MG63 (cell line): Measurements from ENCODE around the gene ITGA3. TPM values are rescaled to one million over a fixed set of nuclear protein-coding genes. Genes with fewer than 3 reads are reported as not detected.
A peak's percentile ranks its signal among the peaks of the same experiment; 100 is the strongest.

Experiments
- DNase-seq: peaks from one replicate; pipeline ENCODE4 v3.0.0-alpha.2; 2020
- H3K27me3 ChIP-seq: fragments of 250-450 bp; sonication (Bioruptor Pico); 2 replicates; pipeline ENCODE4 v1.5.1; 2020; ENCODE audit warnings: mild to moderate bottlenecking, moderate library complexity
- H3K36me3 ChIP-seq: fragments of 250-450 bp; sonication (Bioruptor Pico); 2 replicates; pipeline ENCODE4 v1.5.1; 2020; ENCODE audit warnings: mild to moderate bottlenecking, moderate library complexity
- H3K4me3 ChIP-seq: fragments of 250-450 bp; sonication (Bioruptor Pico); 2 replicates; pipeline ENCODE4 v1.5.1; 2020; ENCODE audit warnings: mild to moderate bottlenecking, moderate library complexity
- H3K9me3 ChIP-seq: fragments of 250-450 bp; sonication (Bioruptor Pico); 2 replicates; pipeline ENCODE4 v1.5.1; 2020; ENCODE audit warnings: mild to moderate bottlenecking, moderate library complexity
- total RNA-seq: library from RNA; depleted of rRNA; stranded (reverse); fragments of >200 nt; shearing (Covaris generic); gene quantifications from 2 replicates; pipeline ENCODE4 v1.2.3, GENCODE V29; 2014; ENCODE audit warnings: low replicate concordance

Gene ITGA3
- total RNA-seq, 1 experiment from 2014 or later: 248 TPM

DNA sequence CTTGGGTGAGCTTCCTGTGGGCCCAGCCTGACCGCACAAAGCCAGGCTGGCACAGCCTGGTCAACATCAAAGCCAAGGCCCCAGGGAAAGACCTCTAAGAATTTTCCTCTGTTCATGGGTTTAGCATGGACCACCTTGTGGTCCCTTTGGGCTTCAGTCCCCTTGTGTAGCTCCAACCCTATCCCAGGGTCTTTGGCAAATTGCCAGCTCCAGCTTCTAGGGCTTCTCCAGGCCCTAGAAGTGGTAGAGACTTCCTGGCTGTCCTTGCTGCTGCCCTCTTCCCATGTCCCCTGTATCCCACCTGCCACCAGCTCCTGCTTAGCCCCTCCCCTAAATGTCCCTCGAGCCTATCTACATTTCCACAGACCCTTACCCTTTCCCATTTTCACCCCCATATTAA lies 9.7 kb upstream of the ITGA3 start:
- no peak overlapping the region for H3K4me3 ChIP-seq
- no peaks in the 10 kb centered on the region; the same call in 1 of the 2 replicates for H3K9me3 ChIP-seq
- H3K36me3 ChIP-seq: no peaks in the 10 kb centered on the region
- H3K27me3 ChIP-seq: no peaks in the 10 kb centered on the region
- DNase-seq: no peak

DNA sequence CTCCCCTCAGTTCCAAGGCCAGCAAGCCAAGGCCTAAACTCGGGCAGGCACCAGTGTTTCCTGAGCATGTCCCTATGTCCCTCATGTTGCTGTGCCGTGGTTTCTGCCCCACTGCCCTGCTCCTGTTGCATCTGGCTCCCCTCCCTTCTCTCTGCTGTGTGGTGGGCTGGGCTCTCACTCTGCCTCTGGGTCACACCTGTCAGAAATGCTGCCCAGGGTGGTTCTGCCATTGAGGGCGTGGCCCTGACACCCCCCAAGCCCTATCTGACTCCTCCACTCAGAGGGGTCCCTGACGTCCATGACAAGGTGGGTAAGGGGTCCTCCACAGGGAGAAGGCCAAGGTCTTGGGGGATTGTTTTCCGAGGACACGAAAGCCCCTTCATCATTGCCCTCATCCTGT lies 9.2 kb upstream of the ITGA3 start:
- DNase-seq: no peak
- H3K4me3 ChIP-seq: no peak overlapping the region
- H3K9me3 ChIP-seq: no peaks in the 10 kb centered on the region; the same call in 1 of the 2 replicates
- H3K27me3 ChIP-seq: no peaks in the 10 kb centered on the region
- H3K36me3 ChIP-seq: no peaks in the 10 kb centered on the region

DNA sequence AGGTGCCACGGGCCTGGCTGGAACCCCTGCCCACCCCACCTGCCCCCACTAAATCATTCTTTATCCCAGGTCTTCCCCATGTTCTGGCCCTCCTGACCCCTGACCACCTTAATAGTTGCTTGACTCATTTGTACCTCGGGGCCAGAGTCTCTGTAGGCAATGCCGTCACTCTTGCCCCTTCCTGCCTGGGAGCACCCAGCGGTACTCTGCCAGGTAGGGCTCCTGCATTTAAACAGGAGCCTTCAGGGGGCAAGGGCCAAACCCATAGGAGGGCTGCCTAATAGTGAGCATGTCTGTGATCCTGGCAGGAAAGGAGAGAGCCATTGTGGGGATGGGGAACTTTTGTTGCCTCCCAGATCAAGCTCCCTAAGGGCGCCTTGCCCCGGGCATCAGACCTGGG lies 8.8 kb upstream of the ITGA3 start:
- Histone ChIP-seq H3K9me3 (no peaks in the 10 kb centered on the region; the same call in 1 of the 2 replicates), H3K36me3 (no peaks in the 10 kb centered on the region), H3K27me3 (no peaks in the 10 kb centered on the region), H3K4me3 (no peak overlapping the region)
- no peak for DNase-seq

DNA sequence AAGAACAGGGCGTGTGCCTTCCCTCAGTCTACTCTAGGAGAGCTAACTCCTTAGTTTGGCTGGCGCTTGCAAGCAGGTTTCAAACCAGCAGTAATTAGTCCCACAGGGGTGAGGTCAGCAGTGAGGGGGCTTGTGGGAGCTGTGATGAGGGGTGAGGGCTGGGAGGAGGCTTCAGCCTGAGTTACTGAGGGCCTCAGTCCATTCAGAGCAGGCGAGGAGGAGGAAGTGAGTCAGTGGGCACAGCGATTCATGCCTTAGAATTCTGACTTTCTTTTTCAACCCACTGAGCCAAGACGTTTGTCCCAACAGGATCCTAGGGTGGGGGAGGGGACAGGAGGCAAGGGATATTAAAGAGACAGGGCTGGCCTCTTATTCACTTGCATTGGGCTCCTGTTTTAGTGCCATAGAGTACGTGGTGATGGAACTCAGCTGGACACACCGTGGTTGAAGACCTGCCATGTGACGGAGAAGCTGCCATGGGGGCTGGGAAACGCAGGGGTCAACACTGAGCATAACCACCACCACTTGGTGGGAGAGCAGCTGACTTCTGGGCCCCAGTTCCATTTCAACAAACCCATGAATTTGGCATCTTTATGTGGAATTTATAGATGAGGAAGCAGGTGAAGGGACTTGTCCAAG lies 8.3 kb upstream of the ITGA3 start:
- Histone ChIP-seq H3K4me3 (no peak overlapping the region), H3K27me3 (no peaks in the 10 kb centered on the region), H3K9me3 (no peaks in the 10 kb centered on the region; the same call in 1 of the 2 replicates), H3K36me3 (no peaks in the 10 kb centered on the region)
- DNase-seq: peak; percentile 92

DNA sequence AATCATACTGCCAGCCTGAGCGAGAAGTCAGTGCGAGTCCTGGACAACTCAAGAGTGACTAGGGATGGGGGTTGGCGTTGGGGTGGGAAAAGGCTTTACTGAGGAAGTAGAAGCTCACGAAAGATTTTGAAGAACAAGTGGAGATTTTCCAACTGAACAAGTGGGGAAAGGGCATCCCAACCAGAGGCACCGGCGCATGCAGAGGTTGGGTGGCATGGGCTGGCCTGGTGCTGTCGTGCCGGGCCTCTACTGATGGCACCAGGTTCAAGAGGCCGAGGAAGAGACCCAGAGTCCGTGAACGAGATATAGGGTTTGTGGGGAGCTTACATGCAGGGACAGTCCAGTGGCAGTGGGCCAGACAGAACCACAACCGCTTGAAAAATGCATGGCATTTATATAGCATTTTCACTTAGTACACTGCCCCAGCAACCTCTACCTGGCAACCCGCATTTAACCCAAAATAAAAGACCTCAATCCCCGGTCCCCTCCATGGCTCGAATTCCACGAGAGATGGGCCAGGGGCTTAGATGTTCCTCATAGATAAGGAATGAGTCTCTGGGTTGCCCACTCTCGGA lies 7.7 kb upstream of the ITGA3 start:
- no peak for DNase-seq
- Histone ChIP-seq H3K36me3 (no peaks in the 10 kb centered on the region; the same call in 1 of the 2 replicates), H3K4me3 (no peak overlapping the region), H3K9me3 (no peaks in the 10 kb centered on the region), H3K27me3 (no peaks in the 10 kb centered on the region)

DNA sequence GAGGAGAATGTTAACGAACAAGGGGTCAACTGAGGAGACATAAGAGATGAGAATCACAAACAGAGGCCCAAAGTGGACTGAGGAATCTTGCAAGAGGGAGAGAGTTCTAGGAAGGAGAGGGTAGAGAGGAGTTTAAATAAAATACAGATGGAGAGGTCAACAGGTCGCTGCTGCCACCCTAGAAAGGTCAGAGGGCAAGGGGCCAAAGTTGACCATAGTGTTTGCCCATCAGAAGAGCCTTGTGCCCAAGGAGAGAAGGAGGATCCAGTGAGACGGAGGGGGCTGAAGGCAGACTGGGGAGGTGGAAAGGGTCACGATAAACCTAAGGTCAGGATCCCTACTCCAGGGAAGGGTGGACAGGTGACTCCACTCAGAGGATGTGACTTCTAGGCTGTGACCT lies 6.9 kb upstream of the ITGA3 start:
- Histone ChIP-seq H3K4me3 (no peak overlapping the region), H3K9me3 (no peaks in the 10 kb centered on the region), H3K27me3 (no peaks in the 10 kb centered on the region), H3K36me3 (no peaks in the 10 kb centered on the region; the same call in 1 of the 2 replicates)
- DNase-seq: no peak

DNA sequence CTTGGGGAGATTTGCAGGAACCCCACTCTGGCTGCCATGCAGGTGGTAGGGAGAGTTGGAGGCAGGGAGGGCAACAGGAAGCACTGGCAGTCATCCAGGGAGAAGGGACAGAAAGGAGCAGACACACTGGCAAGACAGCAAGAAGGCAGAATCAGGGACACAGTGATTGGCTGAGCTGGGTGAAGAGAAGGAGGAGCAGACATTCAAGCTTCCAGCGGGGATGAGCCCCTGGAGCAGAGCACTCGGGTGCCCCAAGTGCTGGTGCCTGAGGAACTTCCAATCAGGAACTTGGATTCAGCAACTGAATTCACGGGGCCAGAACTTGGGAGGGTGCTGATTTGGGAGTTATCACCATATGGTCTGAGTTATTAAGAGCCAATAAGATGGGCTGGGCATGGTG lies 6.3 kb upstream of the ITGA3 start:
- H3K27me3 ChIP-seq: no peaks in the 10 kb centered on the region
- no peaks in the 10 kb centered on the region; the same call in 1 of the 2 replicates for H3K36me3 ChIP-seq
- no peaks in the 10 kb centered on the region for H3K9me3 ChIP-seq
- no peak for DNase-seq
- H3K4me3 ChIP-seq: no peak overlapping the region

DNA sequence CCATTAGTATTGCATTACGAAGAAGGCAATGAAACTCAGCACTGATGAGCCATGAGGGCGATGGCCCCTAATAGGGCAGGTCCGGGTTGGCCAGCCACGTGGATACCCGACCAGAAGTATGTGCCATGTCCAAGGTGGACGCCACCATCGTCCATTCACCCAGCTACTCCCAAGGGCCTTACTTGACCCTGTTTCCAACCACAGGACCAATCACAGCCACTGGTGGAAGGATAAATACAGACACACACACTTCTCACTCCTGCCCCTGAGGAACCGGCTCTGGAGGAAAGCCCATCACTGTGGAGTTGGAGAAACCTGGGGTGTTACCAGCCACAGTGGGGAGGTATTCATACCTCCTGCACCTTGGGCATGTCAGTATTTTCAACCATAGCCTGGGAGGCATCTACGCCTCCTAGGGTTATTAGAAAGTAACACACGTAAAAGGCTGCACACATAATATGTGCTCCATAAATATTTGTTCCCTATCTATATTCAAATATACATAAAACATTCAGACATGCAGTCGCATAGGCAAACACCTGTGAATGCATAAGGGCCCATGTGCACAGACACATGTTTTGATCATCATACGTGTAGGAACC lies 5.4 kb upstream of the ITGA3 start:
- H3K36me3 ChIP-seq: no peaks in the 10 kb centered on the region; the same call in 1 of the 2 replicates
- H3K4me3 ChIP-seq: no peak overlapping the region
- no peaks in the 10 kb centered on the region for H3K9me3 ChIP-seq
- H3K27me3 ChIP-seq: no peaks in the 10 kb centered on the region
- no peak for DNase-seq

DNA sequence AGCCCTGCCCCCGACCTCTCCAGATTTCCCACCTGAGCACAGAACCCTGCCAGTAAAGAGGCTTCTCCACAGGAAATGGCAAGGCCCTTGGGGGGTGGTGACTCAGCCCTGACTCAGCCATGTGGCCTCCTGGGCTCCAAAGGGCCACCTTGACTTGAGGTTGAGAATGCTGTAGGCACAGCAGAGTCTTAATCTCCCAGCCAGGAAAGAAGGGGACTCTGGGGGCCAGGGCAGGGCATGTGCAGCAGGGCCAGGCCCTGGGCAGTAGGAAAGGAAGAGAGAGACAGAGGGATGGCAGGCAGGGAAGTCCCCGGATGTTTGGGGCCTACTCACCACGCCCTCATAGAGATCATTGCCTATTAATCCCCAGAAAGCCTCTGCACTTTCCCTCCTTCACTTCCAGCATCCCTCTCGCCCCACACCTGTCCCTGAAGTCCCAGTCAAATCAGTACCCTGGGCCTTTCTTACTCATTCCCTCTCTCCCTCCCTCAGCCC lies 4.8 kb upstream of the ITGA3 start:
- no peaks in the 10 kb centered on the region; the same call in none of the 2 replicates for H3K36me3 ChIP-seq
- peak; percentile 91 for DNase-seq
- no peaks in the 10 kb centered on the region for H3K9me3 ChIP-seq
- H3K4me3 ChIP-seq: no peak overlapping the region
- H3K27me3 ChIP-seq: no peaks in the 10 kb centered on the region

DNA sequence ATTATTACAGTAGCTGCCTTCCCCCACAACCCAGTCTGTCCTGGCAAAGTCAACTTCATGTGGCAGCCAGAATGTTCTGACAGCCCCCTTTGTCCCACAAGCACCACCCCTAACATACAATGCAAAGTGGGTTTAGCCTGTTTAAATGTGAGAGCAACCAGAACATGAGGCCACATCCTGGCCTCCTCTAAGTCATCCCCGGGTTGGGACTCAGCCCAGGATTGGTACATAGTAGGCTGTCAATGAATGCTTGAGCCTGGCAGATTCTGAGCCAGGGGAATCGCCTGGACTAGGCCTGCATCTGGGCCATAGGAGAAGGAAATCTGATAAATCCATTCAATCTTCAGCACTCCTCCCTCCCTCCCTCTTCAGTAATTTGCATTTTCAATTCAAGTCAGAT lies 4.3 kb upstream of the ITGA3 start:
- H3K36me3 ChIP-seq: peaks cover 3% of the 10 kb centered on the region
- no peak overlapping the region for H3K4me3 ChIP-seq
- peak; percentile 74 for DNase-seq
- no peaks in the 10 kb centered on the region for H3K27me3 ChIP-seq
- no peaks in the 10 kb centered on the region for H3K9me3 ChIP-seq

DNA sequence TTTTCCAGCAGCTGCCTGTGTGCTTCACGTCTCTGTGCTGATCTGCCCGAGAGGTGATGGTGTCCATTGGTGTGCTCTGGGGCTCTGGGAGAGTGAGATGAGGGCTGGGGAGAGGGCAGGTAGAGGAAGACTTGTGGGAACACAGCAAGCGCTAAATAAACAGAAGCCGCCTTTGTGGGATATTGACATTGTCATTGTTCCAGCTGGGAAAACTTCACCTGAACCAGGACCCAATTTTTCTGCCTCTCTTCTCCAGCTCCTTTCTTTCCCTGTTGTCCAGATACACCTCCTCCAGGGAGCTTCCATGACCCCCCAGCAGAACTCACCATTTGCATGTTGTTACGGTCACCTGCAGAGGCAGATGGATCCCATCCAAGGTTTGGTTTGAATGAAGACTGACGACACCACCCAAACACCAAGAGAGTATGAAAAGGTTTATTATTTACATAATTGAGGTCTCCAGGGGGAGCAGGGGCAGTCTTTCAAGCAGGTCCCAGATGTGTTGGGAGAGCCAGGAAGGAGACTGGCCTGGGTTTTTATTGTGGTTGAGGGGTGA lies 3.6 kb upstream of the ITGA3 start:
- Histone ChIP-seq H3K36me3 (peaks cover 10% of the 10 kb centered on the region), H3K27me3 (no peaks in the 10 kb centered on the region), H3K9me3 (no peaks in the 10 kb centered on the region), H3K4me3 (no peak overlapping the region)
- no peak for DNase-seq

DNA sequence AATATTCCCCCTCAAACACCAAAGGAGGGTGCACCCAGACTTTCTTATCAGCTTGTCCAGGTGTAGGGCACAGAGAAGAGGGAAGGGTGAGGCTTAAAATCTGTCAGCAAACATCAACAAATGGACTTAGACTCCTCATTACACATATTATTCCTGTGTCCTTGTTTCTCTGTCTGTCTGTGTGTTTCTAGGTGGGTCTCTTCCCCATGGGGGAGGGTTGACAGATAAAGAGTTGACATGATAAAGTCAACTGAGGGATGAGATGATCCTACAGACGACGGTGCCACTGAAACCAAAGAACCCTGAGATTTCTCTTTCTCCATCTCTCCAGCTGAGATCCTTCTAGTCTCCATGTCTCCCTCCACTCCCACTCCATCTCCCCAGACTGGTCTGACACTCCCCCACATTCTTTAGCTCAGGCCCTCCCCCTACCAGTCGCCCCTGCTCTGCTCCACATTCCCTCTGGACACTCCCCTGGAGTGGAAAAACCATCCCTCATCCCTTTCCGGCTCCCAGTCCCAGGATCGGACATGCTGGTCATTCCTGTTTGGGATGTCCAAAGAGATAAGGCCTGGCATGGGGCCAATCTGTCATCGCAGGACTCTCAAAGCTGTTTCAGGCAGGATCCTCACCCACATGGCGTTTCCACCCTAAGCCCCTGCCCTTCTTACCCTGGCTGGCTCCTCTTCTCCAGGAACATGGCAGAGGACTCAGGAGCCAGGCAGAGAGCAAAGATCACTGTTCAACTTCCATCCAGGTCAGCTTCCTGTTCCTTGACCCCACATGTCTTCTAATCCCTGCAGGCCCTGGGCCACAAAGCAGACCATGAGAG lies 2.9 kb upstream of the ITGA3 start:
- no peak for DNase-seq
- H3K4me3 ChIP-seq: no peak overlapping the region
- H3K9me3 ChIP-seq: no peaks in the 10 kb centered on the region

DNA sequence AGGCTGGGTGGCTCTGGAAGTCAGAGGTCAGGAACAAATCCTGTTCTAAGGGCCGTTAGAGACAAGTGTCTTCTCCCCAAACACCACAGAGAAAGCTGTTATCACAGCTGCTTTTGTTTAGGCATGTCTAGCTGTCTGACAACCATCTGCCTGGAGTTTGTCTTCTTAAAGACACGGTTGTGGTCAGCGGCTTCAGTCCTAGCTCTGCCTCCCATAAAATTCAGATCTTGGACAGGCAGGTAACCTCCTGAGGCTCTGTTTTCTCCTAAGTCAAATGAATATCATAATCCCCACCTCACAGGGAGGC lies 2.3 kb upstream of the ITGA3 start:
- H3K36me3 ChIP-seq: peaks cover 23% of the 10 kb centered on the region
- no peak overlapping the region for H3K4me3 ChIP-seq
- H3K9me3 ChIP-seq: no peaks in the 10 kb centered on the region
- DNase-seq: no peak
- no peaks in the 10 kb centered on the region for H3K27me3 ChIP-seq

More for the DNA sequence above, 2.9 kb upstream of the ITGA3 start:
- no peaks in the 10 kb centered on the region for H3K27me3 ChIP-seq
- peaks cover 17% of the 10 kb centered on the region for H3K36me3 ChIP-seq

DNA sequence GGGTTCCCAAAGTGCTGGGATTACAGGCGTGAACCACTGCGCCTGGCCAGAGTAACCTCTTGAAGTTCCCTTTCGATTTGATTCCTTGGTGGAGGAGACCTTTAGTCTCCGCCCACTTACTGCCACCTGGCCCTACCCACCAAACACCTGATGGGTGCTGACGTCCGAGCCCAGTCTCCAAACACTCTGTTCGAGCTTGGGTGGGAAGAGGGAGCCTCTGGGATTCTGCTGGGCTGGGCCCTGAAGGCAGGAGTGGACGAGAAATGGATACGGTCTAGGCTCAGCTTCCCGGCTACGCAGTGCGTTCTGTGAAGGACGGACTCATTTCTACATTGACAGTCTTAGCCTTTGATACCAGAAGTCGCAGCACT lies 870 bp upstream of the ITGA3 start:
- DNase-seq: no peak
- H3K4me3 ChIP-seq: peak overlapping the region; percentile 89
- H3K9me3 ChIP-seq: no peaks in the 10 kb centered on the region
- no peaks in the 10 kb centered on the region for H3K27me3 ChIP-seq
- H3K36me3 ChIP-seq: peaks cover 32% of the 10 kb centered on the region

DNA sequence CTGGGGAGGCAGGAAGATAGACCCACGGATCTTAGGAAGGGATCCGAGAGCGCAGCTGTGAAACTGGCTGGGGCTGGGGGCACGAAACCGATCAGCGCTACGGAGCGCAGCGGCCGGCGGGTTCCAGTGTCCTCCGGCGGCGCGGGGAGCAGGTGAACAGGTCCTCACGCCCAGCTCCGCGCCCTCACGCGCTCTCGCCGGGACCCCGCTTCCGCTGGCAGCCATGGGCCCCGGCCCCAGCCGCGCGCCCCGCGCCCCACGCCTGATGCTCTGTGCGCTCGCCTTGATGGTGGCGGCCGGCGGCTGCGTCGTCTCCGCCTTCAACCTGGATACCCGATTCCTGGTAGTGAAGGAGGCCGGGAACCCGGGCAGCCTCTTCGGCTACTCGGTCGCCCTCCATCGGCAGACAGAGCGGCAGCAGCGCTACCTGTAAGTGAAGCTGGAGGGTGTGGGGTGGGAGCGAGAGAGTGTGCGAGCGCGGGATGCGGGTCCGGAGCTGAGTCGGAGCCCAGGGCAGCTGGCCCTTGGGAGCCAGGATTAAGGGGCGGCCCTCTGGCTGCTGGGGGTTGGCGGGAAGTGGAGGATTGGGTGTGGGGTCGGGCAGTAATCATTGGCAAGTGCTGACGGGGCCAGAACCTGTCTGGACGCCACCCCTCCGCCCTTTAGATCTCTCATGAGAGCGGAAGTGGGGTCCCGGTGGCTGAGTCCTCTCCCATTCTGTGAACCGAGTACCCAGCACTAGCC lies 479 bp downstream of the ITGA3 start:
- Histone ChIP-seq H3K4me3 (peak overlapping the region; percentile 89), H3K27me3 (no peaks in the 10 kb centered on the region), H3K9me3 (no peaks in the 10 kb centered on the region), H3K36me3 (peaks cover 42% of the 10 kb centered on the region)
- DNase-seq: peak; percentile 77

DNA sequence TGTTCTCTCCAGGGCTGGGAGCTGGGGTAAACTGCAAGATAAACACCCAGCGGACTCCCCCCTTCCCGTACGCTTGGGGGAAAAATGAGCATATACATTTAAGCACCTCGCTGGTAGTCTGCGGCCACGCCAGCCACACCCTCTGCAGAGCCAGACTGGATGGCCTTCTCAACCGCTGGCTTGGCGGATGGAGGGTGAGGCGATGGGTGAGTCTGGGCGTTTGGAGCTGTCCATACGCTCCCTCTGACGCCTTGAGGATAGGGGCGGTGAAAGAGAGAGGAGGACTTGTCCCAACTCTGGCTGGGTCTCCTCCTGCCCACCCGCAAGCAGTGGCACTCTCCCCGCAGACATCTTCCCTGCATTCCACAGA lies 1.0 kb downstream of the ITGA3 start:
- Histone ChIP-seq H3K36me3 (peaks cover 45% of the 10 kb centered on the region), H3K9me3 (no peaks in the 10 kb centered on the region), H3K4me3 (peak overlapping the region; percentile 89), H3K27me3 (no peaks in the 10 kb centered on the region)
- DNase-seq: peak; percentile 70
